Esophagus muscularis mucosa (tissue), 4 donors: ENCODE data around the gene POLR3E.

ENCODE experiments used
- CTCF ChIP-seq, 3 experiments: fragments of 200-600 bp in 2 of 3; fragments of 450-650 bp in 1 of 3; sonication (generic) in 2 of 3; IDR thresholded peaks; one replicate each; pipeline ENCODE4 v1.5.1; 2017 to 2019; ENCODE audit warnings: antibody characterized with exemption in 3 of 3, mild to moderate bottlenecking in 2 of 3, moderate library complexity in 1 of 3
- EP300 ChIP-seq: sonication (generic); formaldehyde crosslinking; IDR thresholded peaks from one replicate; pipeline ENCODE4 v1.6.1; 2017; ENCODE audit warnings: antibody characterized with exemption
- POLR2A ChIP-seq: fragments of 450-650 bp; IDR thresholded peaks from one replicate; pipeline ENCODE4 v1.6.1; 2017; ENCODE audit warnings: antibody characterized with exemption, moderate library complexity, mild to moderate bottlenecking, low read depth
- POLR2AphosphoS5 ChIP-seq, 2 donors: sonication (generic); formaldehyde crosslinking; IDR thresholded peaks; one replicate each; pipeline ENCODE4 v1.6.1; 2017; ENCODE audit warnings: antibody characterized with exemption in 2 of 2

GRCh38 chr16:22322741-22323140, 25.5 kb downstream of the POLR3E start:
- TF ChIP-seq CTCF (IDR thresholded peaks at IDR 0.05), result no peak
- TF ChIP-seq EP300, result no peak
- TF ChIP-seq POLR2AphosphoS5 (IDR thresholded peaks at IDR 0.05), result no peak
- TF ChIP-seq POLR2A, result no peak
